DND-41 (cell line): Measurements from ENCODE around the gene NLRC3.

ENCODE experiments used
- ATAC-seq: fragments of 200-7000 bp; cut with Tn5 transposase; 3 replicates; pipeline ENCODE4 v1.9.1; 2021; ENCODE audit warnings: low read depth; ENCODE audit not compliant: insufficient read depth
- DNase-seq: peaks from one replicate; pipeline ENCODE4 v3.0.0-alpha.2; 2020
- H2AFZ ChIP-seq: 2 replicates; pipeline ENCODE4 v1.6.0; 2012; ENCODE audit warnings: low read depth, low read length
- H3K27ac ChIP-seq: 2 replicates; pipeline ENCODE4 v1.5.1; 2012; ENCODE audit warnings: low read length, inconsistent platforms
- H3K27me3 ChIP-seq: fragments of 200-600 bp; sonication (generic); 2 replicates; pipeline ENCODE4 v1.6.0; 2012; ENCODE audit warnings: low read length, mild to moderate bottlenecking, inconsistent platforms; ENCODE audit not compliant: insufficient read depth, poor library complexity
- H3K36me3 ChIP-seq: 2 replicates; pipeline ENCODE4 v1.5.1; 2012; ENCODE audit warnings: low read length, inconsistent platforms; ENCODE audit not compliant: insufficient read depth
- H3K4me1 ChIP-seq: 2 replicates; pipeline ENCODE4 v1.5.1; 2012; ENCODE audit warnings: mild to moderate bottlenecking, low read length; ENCODE audit not compliant: insufficient read depth
- H3K4me2 ChIP-seq: 2 replicates; pipeline ENCODE4 v1.6.0; 2012; ENCODE audit warnings: mild to moderate bottlenecking, moderate library complexity, low read length, inconsistent platforms; ENCODE audit not compliant: insufficient read depth
- H3K4me3 ChIP-seq, 2 experiments: fragments of 200-600 bp in 1 of 2; shearing (Covaris generic) in 1 of 2; 2 replicates each; pipeline ENCODE4 v1.5.1; 2012 to 2016; ENCODE audit warnings: inconsistent platforms in 2 of 2, low read length in 2 of 2, mild to moderate bottlenecking in 2 of 2, low read depth in 1 of 2, moderate library complexity in 1 of 2
- H3K79me2 ChIP-seq: 2 replicates; pipeline ENCODE4 v1.6.0; 2012; ENCODE audit warnings: low read length, inconsistent platforms; ENCODE audit not compliant: insufficient read depth
- H3K9ac ChIP-seq: 2 replicates; pipeline ENCODE4 v1.6.0; 2012; ENCODE audit warnings: low read depth, mild to moderate bottlenecking, inconsistent platforms, low read length, moderate library complexity
- H3K9me3 ChIP-seq: 2 replicates; pipeline ENCODE4 v1.5.1; 2012; ENCODE audit warnings: low read length, moderate library complexity, mild to moderate bottlenecking, inconsistent platforms; ENCODE audit not compliant: insufficient read depth, severe bottlenecking
- H4K20me1 ChIP-seq: 2 replicates; pipeline ENCODE4 v1.6.0; 2012; ENCODE audit warnings: low read length; ENCODE audit not compliant: insufficient read depth
- EZH2 ChIP-seq: IDR thresholded peaks from 3 replicates; pipeline ENCODE4 v1.6.1; 2012; ENCODE audit warnings: borderline replicate concordance, low read depth, mild to moderate bottlenecking, moderate library complexity, low read length, inconsistent platforms; ENCODE audit not compliant: severe bottlenecking
- TF ChIP-seq, protein P1 (sequence below): IDR thresholded peaks from 2 replicates; pipeline ENCODE4 v1.5.1; 2012; ENCODE audit warnings: borderline replicate concordance, low read length, moderate library complexity, mild to moderate bottlenecking; ENCODE audit not compliant: poor library complexity, severe bottlenecking; ENCODE audit errors: extremely low read depth

Gene NLRC3

DNA sequence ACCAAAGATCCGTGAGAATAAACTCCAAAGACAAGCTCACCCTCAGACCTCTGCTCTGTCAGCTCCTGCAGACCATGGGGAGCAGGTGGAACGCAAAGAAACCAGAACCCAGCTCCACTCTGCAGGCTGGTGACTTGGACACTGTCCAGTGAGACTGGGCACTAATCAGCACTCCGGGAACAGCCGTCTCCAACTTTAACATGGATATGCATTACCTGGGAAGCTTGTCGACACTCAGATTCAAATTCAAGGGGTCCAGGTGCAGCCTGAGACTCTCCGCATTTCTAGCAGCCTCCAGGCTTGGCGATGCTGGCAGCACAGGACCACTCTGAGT lies 25.1 kb upstream of the NLRC3 start:
- no peaks in the 10 kb centered on the region for H4K20me1 ChIP-seq
- H3K9me3 ChIP-seq, result peaks cover 4% of the 10 kb centered on the region
- no peaks in the 10 kb centered on the region for H3K79me2 ChIP-seq
- peaks cover 43% of the 10 kb centered on the region for H3K36me3 ChIP-seq
- TF ChIP-seq EZH2, result no peak
- no peak overlapping the region for H2AFZ ChIP-seq
- no peaks in the 10 kb centered on the region for H3K4me1 ChIP-seq
- no peak overlapping the region for H3K9ac ChIP-seq
- H3K27me3 ChIP-seq, result no peaks in the 10 kb centered on the region
- H3K4me3 ChIP-seq, result no peak overlapping the region
- DNase-seq (no peak), ATAC-seq (no peak)
- H3K4me2 ChIP-seq, result no peak overlapping the region
- H3K27ac ChIP-seq, result no peak overlapping the region

DNA sequence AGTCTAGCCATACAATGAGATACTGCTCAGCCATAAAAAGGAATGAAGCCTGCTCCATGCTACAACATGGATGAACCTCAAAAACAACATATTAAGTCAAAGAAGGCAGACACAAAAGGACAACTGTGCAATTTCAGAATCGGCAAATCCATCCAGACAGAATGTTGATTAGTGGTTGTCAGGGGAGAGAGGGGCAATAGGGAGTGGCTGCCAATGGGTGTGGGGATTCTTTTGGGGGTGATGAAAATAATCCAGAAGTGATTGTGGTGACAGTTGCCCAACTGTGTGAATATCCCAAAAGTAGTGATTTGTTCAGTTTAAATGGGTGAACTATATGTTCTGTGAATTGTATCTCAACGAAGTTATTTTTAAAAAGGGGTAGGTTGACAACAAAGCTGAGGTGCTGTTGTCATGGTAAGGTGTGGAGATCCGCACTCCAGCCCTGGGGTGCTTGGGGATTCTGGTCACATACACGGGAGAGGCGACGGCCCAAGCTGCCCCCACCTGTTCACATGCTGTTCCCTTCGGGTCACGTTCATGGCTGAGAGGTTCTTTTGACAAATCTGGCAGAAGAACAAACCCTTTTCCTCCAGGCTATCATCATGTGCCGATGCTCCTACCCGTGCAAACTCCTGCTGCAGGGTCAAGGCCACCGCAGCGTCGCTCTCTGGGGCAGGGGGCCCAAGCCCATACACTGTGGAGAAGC lies 24.6 kb upstream of the NLRC3 start:
- H3K27ac ChIP-seq, result no peak overlapping the region
- H4K20me1 ChIP-seq, result no peaks in the 10 kb centered on the region
- H3K4me3 ChIP-seq, result no peak overlapping the region
- H3K9ac ChIP-seq, result no peak overlapping the region
- ATAC-seq, result no peak
- no peak for DNase-seq
- peaks cover 45% of the 10 kb centered on the region for H3K36me3 ChIP-seq
- H3K27me3 ChIP-seq, result no peaks in the 10 kb centered on the region
- H2AFZ ChIP-seq, result no peak overlapping the region
- no peaks in the 10 kb centered on the region for H3K79me2 ChIP-seq
- H3K9me3 ChIP-seq, result peaks cover 4% of the 10 kb centered on the region
- TF ChIP-seq, protein P1, sequence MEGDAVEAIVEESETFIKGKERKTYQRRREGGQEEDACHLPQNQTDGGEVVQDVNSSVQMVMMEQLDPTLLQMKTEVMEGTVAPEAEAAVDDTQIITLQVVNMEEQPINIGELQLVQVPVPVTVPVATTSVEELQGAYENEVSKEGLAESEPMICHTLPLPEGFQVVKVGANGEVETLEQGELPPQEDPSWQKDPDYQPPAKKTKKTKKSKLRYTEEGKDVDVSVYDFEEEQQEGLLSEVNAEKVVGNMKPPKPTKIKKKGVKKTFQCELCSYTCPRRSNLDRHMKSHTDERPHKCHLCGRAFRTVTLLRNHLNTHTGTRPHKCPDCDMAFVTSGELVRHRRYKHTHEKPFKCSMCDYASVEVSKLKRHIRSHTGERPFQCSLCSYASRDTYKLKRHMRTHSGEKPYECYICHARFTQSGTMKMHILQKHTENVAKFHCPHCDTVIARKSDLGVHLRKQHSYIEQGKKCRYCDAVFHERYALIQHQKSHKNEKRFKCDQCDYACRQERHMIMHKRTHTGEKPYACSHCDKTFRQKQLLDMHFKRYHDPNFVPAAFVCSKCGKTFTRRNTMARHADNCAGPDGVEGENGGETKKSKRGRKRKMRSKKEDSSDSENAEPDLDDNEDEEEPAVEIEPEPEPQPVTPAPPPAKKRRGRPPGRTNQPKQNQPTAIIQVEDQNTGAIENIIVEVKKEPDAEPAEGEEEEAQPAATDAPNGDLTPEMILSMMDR, result no peak
- TF ChIP-seq EZH2, result no peak
- no peaks in the 10 kb centered on the region for H3K4me1 ChIP-seq
- H3K4me2 ChIP-seq, result no peak overlapping the region

DNA sequence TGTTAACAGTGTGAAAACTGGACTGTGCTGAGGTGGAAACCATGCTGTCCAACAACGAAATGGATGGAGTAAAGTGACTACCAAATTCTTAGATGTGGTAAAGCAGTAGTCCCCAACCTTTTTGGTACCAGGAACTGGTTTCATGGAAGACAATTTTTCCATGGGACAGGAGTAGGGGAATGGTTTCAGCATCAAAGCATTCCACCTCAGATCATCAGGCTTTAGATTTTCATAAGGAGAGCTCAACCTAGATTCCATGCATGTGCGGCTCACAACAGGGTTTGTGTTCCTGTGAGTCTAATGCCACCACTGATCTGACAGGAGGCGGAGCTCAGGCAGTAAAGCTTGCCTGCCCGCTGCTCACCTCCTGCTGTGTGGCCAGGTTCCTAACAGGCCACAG lies 22.7 kb upstream of the NLRC3 start:
- H3K9ac ChIP-seq, result no peak overlapping the region
- H3K9me3 ChIP-seq, result peaks cover 4% of the 10 kb centered on the region
- DNase-seq (no peak), ATAC-seq (no peak)
- H3K27ac ChIP-seq, result no peak overlapping the region
- no peaks in the 10 kb centered on the region for H3K4me1 ChIP-seq
- no peak overlapping the region for H3K4me3 ChIP-seq
- H3K27me3 ChIP-seq, result no peaks in the 10 kb centered on the region
- no peak overlapping the region for H3K4me2 ChIP-seq
- H3K36me3 ChIP-seq, result peaks cover 45% of the 10 kb centered on the region
- H3K79me2 ChIP-seq, result no peaks in the 10 kb centered on the region
- no peak for TF ChIP-seq EZH2
- TF ChIP-seq, protein P1, result no peak
- H2AFZ ChIP-seq, result no peak overlapping the region
- H4K20me1 ChIP-seq, result no peaks in the 10 kb centered on the region

DNA sequence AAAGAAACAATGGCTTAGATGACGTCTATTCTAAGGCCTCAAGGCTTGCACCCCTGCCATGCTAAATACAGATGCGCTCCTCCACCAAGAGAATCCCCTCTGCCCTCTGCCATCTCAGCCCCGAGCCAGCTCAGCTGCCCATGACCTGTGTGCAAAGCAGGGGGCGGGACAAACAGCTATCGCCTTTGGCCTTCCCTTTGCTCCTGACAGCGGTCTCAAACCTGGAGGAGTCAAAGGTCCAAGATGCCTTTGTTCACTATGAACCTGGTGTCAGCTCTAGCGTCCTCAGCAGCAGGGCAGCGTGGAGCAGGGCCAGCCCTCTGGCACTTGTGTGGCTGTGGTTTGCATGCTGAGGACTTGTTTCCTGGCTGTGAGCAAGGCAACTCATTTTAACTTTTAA lies 21.9 kb upstream of the NLRC3 start:
- peaks cover 4% of the 10 kb centered on the region for H3K9me3 ChIP-seq
- no peaks in the 10 kb centered on the region for H3K79me2 ChIP-seq
- no peak overlapping the region for H3K4me2 ChIP-seq
- H4K20me1 ChIP-seq, result no peaks in the 10 kb centered on the region
- no peaks in the 10 kb centered on the region for H3K4me1 ChIP-seq
- H2AFZ ChIP-seq, result no peak overlapping the region
- H3K27me3 ChIP-seq, result no peaks in the 10 kb centered on the region
- no peak for DNase-seq
- TF ChIP-seq EZH2, result no peak
- TF ChIP-seq, protein P1, result no peak
- H3K9ac ChIP-seq, result no peak overlapping the region
- H3K36me3 ChIP-seq, result peaks cover 48% of the 10 kb centered on the region
- no peak overlapping the region for H3K4me3 ChIP-seq
- ATAC-seq, result no peak
- H3K27ac ChIP-seq, result no peak overlapping the region
